Activated naive CD4-positive, alpha-beta T cell treated with anti-CD3 and anti-CD28 coated beads, Interleukin-2, amount 50 U/mL, for 24 hours (primary cell): ENCODE results near the gene PATJ.
"Not testable (repeated sequence)": the region's sequence is repeated elsewhere in the genome, so short reads cannot be mapped to it uniquely, and the experiment has no call there.

ENCODE experiments used
- H3K27ac Mint-ChIP-seq: one replicate; pipeline ENCODE4 v1.8.0; 2021; ENCODE audit warnings: mild to moderate bottlenecking, mixed read lengths
- H3K27me3 Mint-ChIP-seq: one replicate; pipeline ENCODE4 v1.8.0; 2021; ENCODE audit warnings: mixed read lengths
- H3K36me3 Mint-ChIP-seq: one replicate; pipeline ENCODE4 v1.8.0; 2021; ENCODE audit warnings: mixed read lengths
- H3K4me1 Mint-ChIP-seq: one replicate; pipeline ENCODE4 v1.8.0; 2021; ENCODE audit warnings: mixed read lengths
- H3K4me3 Mint-ChIP-seq: one replicate; pipeline ENCODE4 v1.8.0; 2021; ENCODE audit warnings: mild to moderate bottlenecking, mixed read lengths
- H3K9me3 Mint-ChIP-seq: one replicate; pipeline ENCODE4 v1.8.0; 2021; ENCODE audit warnings: mixed read lengths

PATJ gene

GRCh38 chr1:61839679-61840078, 97.4 kb downstream of the PATJ start:
- peak overlapping the region; percentile 51 for H3K27ac Mint-ChIP-seq
- H3K9me3 Mint-ChIP-seq, result no peaks in the 10 kb centered on the region
- H3K4me3 Mint-ChIP-seq, result no peak overlapping the region
- peaks cover 11% of the 10 kb centered on the region for H3K36me3 Mint-ChIP-seq
- peaks cover 7% of the 10 kb centered on the region for H3K4me1 Mint-ChIP-seq
- H3K27me3 Mint-ChIP-seq, result no peaks in the 10 kb centered on the region

GRCh38 chr1:61842036-61842435, 99.8 kb downstream of the PATJ start:
- H3K4me1 Mint-ChIP-seq, result peaks cover 7% of the 10 kb centered on the region
- peak overlapping the region; percentile 26 for H3K27ac Mint-ChIP-seq
- no peaks in the 10 kb centered on the region for H3K27me3 Mint-ChIP-seq
- no peaks in the 10 kb centered on the region for H3K9me3 Mint-ChIP-seq
- no peak overlapping the region for H3K4me3 Mint-ChIP-seq
- peaks cover 8% of the 10 kb centered on the region for H3K36me3 Mint-ChIP-seq

- H3K27ac Mint-ChIP-seq, result no peak overlapping the region
- H3K9me3 Mint-ChIP-seq, result no peaks in the 10 kb centered on the region
- no peaks in the 10 kb centered on the region for H3K27me3 Mint-ChIP-seq
- peaks cover 6% of the 10 kb centered on the region for H3K36me3 Mint-ChIP-seq
- H3K4me1 Mint-ChIP-seq, result peaks cover 7% of the 10 kb centered on the region
- no peak overlapping the region for H3K4me3 Mint-ChIP-seq
Observed at GRCh38 chr1:61842863-61843514, 100.7 kb downstream of the PATJ start.

- Mint-ChIP-seq H3K36me3 (peaks cover 2% of the 10 kb centered on the region), H3K4me1 (peaks cover 7% of the 10 kb centered on the region), H3K9me3 (no peaks in the 10 kb centered on the region), H3K4me3 (no peak overlapping the region), H3K27me3 (no peaks in the 10 kb centered on the region), H3K27ac (no peak overlapping the region)
Observed at GRCh38 chr1:61844006-61844405, 101.7 kb downstream of the PATJ start.

GRCh38 chr1:61844664-61845063, 102.4 kb downstream of the PATJ start:
- not testable (repeated sequence) for H3K27me3 Mint-ChIP-seq, H3K4me3 Mint-ChIP-seq, H3K27ac Mint-ChIP-seq, H3K4me1 Mint-ChIP-seq, H3K9me3 Mint-ChIP-seq, H3K36me3 Mint-ChIP-seq

GRCh38 chr1:61851235-61851634, 109.0 kb downstream of the PATJ start:
- H3K4me1 Mint-ChIP-seq, result no peaks in the 10 kb centered on the region
- no peaks in the 10 kb centered on the region for H3K9me3 Mint-ChIP-seq
- H3K4me3 Mint-ChIP-seq, result no peak overlapping the region
- H3K27me3 Mint-ChIP-seq, result no peaks in the 10 kb centered on the region
- H3K27ac Mint-ChIP-seq, result peak overlapping the region; percentile 48
- H3K36me3 Mint-ChIP-seq, result no peaks in the 10 kb centered on the region

GRCh38 chr1:61851849-61852669, 109.8 kb downstream of the PATJ start:
- H3K9me3 Mint-ChIP-seq, result no peaks in the 10 kb centered on the region
- H3K27ac Mint-ChIP-seq, result no peak overlapping the region
- no peaks in the 10 kb centered on the region for H3K27me3 Mint-ChIP-seq
- H3K4me1 Mint-ChIP-seq, result no peaks in the 10 kb centered on the region
- H3K36me3 Mint-ChIP-seq, result no peaks in the 10 kb centered on the region
- H3K4me3 Mint-ChIP-seq, result no peak overlapping the region

GRCh38 chr1:61852670-61853015, 110.4 kb downstream of the PATJ start:
- H3K4me1 Mint-ChIP-seq, result no peaks in the 10 kb centered on the region
- no peak overlapping the region for H3K4me3 Mint-ChIP-seq
- H3K27ac Mint-ChIP-seq, result no peak overlapping the region
- H3K27me3 Mint-ChIP-seq, result no peaks in the 10 kb centered on the region
- peaks cover under 1% of the 10 kb centered on the region for H3K36me3 Mint-ChIP-seq
- H3K9me3 Mint-ChIP-seq, result no peaks in the 10 kb centered on the region

- H3K36me3 Mint-ChIP-seq, result peaks cover 5% of the 10 kb centered on the region
- H3K9me3 Mint-ChIP-seq, result no peaks in the 10 kb centered on the region
- no peaks in the 10 kb centered on the region for H3K27me3 Mint-ChIP-seq
- no peak overlapping the region for H3K4me3 Mint-ChIP-seq
- no peaks in the 10 kb centered on the region for H3K4me1 Mint-ChIP-seq
- no peak overlapping the region for H3K27ac Mint-ChIP-seq
Observed at GRCh38 chr1:61853583-61853982, 111.3 kb downstream of the PATJ start.

- no peaks in the 10 kb centered on the region for H3K9me3 Mint-ChIP-seq
- no peaks in the 10 kb centered on the region for H3K27me3 Mint-ChIP-seq
- H3K27ac Mint-ChIP-seq, result no peak overlapping the region
- no peaks in the 10 kb centered on the region for H3K4me1 Mint-ChIP-seq
- no peak overlapping the region for H3K4me3 Mint-ChIP-seq
- H3K36me3 Mint-ChIP-seq, result peaks cover 25% of the 10 kb centered on the region
Observed at GRCh38 chr1:61864489-61864888, 122.2 kb downstream of the PATJ start.

GRCh38 chr1:61865646-61866220, 123.5 kb downstream of the PATJ start:
- Mint-ChIP-seq H3K4me3 (no peak overlapping the region), H3K27ac (no peak overlapping the region), H3K36me3 (peaks cover 27% of the 10 kb centered on the region), H3K27me3 (no peaks in the 10 kb centered on the region), H3K9me3 (no peaks in the 10 kb centered on the region), H3K4me1 (no peaks in the 10 kb centered on the region)

- no peaks in the 10 kb centered on the region for H3K27me3 Mint-ChIP-seq
- no peak overlapping the region for H3K4me3 Mint-ChIP-seq
- H3K27ac Mint-ChIP-seq, result no peak overlapping the region
- H3K36me3 Mint-ChIP-seq, result peaks cover 32% of the 10 kb centered on the region
- H3K4me1 Mint-ChIP-seq, result no peaks in the 10 kb centered on the region
- H3K9me3 Mint-ChIP-seq, result no peaks in the 10 kb centered on the region
Observed at GRCh38 chr1:61869691-61870109, 127.4 kb downstream of the PATJ start.

GRCh38 chr1:61872206-61872605, 129.9 kb downstream of the PATJ start:
- no peaks in the 10 kb centered on the region for H3K27me3 Mint-ChIP-seq
- H3K4me1 Mint-ChIP-seq, result no peaks in the 10 kb centered on the region
- peaks cover 26% of the 10 kb centered on the region for H3K36me3 Mint-ChIP-seq
- no peak overlapping the region for H3K4me3 Mint-ChIP-seq
- H3K9me3 Mint-ChIP-seq, result no peaks in the 10 kb centered on the region
- H3K27ac Mint-ChIP-seq, result no peak overlapping the region

GRCh38 chr1:61873581-61873980, 131.3 kb downstream of the PATJ start:
- Mint-ChIP-seq H3K36me3 (peaks cover 27% of the 10 kb centered on the region), H3K4me1 (no peaks in the 10 kb centered on the region), H3K4me3 (no peak overlapping the region), H3K27me3 (no peaks in the 10 kb centered on the region), H3K9me3 (no peaks in the 10 kb centered on the region), H3K27ac (no peak overlapping the region)

- H3K36me3 Mint-ChIP-seq, result peaks cover 26% of the 10 kb centered on the region
- no peaks in the 10 kb centered on the region for H3K9me3 Mint-ChIP-seq
- H3K4me1 Mint-ChIP-seq, result no peaks in the 10 kb centered on the region
- no peaks in the 10 kb centered on the region for H3K27me3 Mint-ChIP-seq
- no peak overlapping the region for H3K27ac Mint-ChIP-seq
- H3K4me3 Mint-ChIP-seq, result no peak overlapping the region
Observed at GRCh38 chr1:61873994-61874393, 131.7 kb downstream of the PATJ start.

GRCh38 chr1:61875198-61875597, 132.9 kb downstream of the PATJ start:
- Mint-ChIP-seq H3K4me1 (no peaks in the 10 kb centered on the region), H3K27ac (no peak overlapping the region), H3K36me3 (peaks cover 24% of the 10 kb centered on the region), H3K9me3 (no peaks in the 10 kb centered on the region), H3K4me3 (no peak overlapping the region), H3K27me3 (no peaks in the 10 kb centered on the region)
